ENCODE data around the gene MPPED1.

MPPED1 gene

GRCh38 chr22:43381693-43382092, 30.1 kb upstream of the MPPED1 start:
- Histone ChIP-seq H3K36me3 (ENCODE audit: insufficient read depth, low read length) (no peaks in the 10 kb centered on the region), H2AFZ (ENCODE audit: low read length) (no peak overlapping the region), H3K9me3 (ENCODE audit: insufficient read depth, low read depth, low read length) (no peaks in the 10 kb centered on the region), H3K4me1 (ENCODE audit: insufficient read depth, low read length, poor library complexity, severe bottlenecking) (peaks cover 43% of the 10 kb centered on the region), H3F3A (ENCODE audit: low read depth) (peaks cover 4% of the 10 kb centered on the region), H3K79me2 (ENCODE audit: insufficient read depth, low read length) (no peaks in the 10 kb centered on the region), H4K20me1 (ENCODE audit: insufficient read depth, low read length, poor library complexity, severe bottlenecking) (no peaks in the 10 kb centered on the region), H3K9ac (ENCODE audit: low read depth, low read length, poor library complexity, severe bottlenecking) (peak overlapping the region; percentile 17), H3K4me3 (ENCODE audit: low read length, poor library complexity, severe bottlenecking) (no peak overlapping the region), H3K27me3 (ENCODE audit: insufficient read depth, low read length, poor library complexity, severe bottlenecking) (no peaks in the 10 kb centered on the region), H3K9me2 (replicated peaks; ENCODE audit: low read depth, low read length) (no peaks in the 10 kb centered on the region), H3K4me2 (ENCODE audit: low read depth, low read length, poor library complexity, severe bottlenecking) (no peak overlapping the region)
- TF ChIP-seq, protein P1, sequence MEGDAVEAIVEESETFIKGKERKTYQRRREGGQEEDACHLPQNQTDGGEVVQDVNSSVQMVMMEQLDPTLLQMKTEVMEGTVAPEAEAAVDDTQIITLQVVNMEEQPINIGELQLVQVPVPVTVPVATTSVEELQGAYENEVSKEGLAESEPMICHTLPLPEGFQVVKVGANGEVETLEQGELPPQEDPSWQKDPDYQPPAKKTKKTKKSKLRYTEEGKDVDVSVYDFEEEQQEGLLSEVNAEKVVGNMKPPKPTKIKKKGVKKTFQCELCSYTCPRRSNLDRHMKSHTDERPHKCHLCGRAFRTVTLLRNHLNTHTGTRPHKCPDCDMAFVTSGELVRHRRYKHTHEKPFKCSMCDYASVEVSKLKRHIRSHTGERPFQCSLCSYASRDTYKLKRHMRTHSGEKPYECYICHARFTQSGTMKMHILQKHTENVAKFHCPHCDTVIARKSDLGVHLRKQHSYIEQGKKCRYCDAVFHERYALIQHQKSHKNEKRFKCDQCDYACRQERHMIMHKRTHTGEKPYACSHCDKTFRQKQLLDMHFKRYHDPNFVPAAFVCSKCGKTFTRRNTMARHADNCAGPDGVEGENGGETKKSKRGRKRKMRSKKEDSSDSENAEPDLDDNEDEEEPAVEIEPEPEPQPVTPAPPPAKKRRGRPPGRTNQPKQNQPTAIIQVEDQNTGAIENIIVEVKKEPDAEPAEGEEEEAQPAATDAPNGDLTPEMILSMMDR (conservative IDR thresholded peaks at IDR 0.05; ENCODE audit: low read length) = no peak
- no peak for TF ChIP-seq EZH2phosphoT487 (IDR thresholded peaks at IDR 0.05; ENCODE audit: borderline replicate concordance)

DNA sequence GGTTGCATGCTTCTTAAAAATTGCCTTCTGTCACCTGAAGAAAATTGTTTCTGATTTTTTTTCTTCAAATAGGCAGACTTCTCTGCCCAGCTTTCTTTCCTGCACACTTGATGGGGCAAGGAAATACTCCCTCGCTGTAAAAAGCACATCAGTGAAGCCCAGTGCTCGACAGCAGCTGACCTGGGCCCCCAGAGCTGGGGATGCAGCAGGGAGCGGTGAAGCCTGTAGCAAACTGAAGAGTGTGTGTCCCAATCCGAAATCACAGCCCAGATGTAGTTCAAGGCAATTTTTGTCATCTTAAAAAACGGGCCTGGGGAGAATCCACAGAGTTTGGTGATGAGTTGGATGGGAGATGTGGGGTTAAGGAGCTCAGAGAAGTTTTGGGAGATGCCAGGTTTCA, 27.0 kb upstream of the MPPED1 start:
- Histone ChIP-seq H3K4me3 (ENCODE audit: low read length, poor library complexity, severe bottlenecking) (no peak overlapping the region), H4K20me1 (ENCODE audit: insufficient read depth, low read length, poor library complexity, severe bottlenecking) (no peaks in the 10 kb centered on the region), H3K4me2 (ENCODE audit: low read depth, low read length, poor library complexity, severe bottlenecking) (peak overlapping the region; percentile 28), H2AFZ (ENCODE audit: low read length) (no peak overlapping the region), H3K79me2 (ENCODE audit: insufficient read depth, low read length) (no peaks in the 10 kb centered on the region), H3K9me2 (replicated peaks; ENCODE audit: low read depth, low read length) (no peaks in the 10 kb centered on the region), H3K27me3 (ENCODE audit: insufficient read depth, low read length, poor library complexity, severe bottlenecking) (no peaks in the 10 kb centered on the region), H3F3A (ENCODE audit: low read depth) (no peaks in the 10 kb centered on the region), H3K4me1 (ENCODE audit: insufficient read depth, low read length, poor library complexity, severe bottlenecking) (peaks cover 20% of the 10 kb centered on the region), H3K9me3 (ENCODE audit: insufficient read depth, low read depth, low read length) (no peaks in the 10 kb centered on the region), H3K9ac (ENCODE audit: low read depth, low read length, poor library complexity, severe bottlenecking) (no peak overlapping the region), H3K36me3 (ENCODE audit: insufficient read depth, low read length) (no peaks in the 10 kb centered on the region)
- TF ChIP-seq, protein P1 (conservative IDR thresholded peaks at IDR 0.05; ENCODE audit: low read length) = no peak
- no peak for TF ChIP-seq EZH2phosphoT487 (IDR thresholded peaks at IDR 0.05; ENCODE audit: borderline replicate concordance)

DNA sequence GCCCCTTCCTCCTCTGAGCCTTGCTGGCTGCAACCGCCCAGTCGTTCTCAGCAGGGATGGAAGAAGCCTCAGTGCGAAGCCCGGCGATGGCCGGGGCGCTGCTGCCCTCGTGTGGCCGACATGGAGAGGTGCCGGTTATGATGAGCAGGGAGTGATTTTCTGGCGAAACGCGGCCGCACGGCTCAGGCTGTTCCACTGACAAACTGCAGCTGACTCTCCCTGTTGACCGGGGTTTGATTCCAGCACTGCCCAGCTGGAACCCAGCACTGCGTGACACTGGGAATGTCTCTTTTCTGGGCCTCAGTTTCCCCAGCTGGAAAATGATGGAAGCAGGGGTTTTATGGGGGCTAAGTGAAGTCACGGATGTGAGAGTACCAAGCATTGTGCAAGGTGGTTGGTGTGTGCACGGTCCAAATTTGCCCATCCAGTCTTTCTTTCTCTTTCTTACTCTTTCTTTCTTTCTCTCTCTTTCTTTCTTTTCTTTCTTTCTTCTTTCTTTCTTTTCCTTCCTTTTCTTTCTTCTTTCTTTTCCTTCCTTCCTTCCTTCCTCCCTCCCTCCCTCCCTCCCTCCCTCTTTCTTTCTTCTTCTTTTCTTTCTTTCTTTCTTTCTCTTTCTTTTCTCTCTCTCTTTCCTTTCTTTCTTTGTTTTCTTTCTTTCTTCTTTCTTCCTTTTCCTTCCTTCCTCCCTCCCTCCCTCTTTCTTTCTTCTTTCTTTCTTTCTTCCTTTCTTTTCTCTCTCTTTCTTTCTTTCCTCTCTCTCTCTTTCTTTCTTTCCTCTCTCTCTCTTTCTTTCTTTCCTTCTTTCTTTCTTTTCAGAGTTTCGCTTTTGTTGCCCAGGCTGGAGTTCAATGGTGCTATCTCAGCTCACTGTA, 25.8 kb upstream of the MPPED1 start:
- Histone ChIP-seq H4K20me1 (ENCODE audit: insufficient read depth, low read length, poor library complexity, severe bottlenecking) (no peaks in the 10 kb centered on the region), H3K36me3 (ENCODE audit: insufficient read depth, low read length) (no peaks in the 10 kb centered on the region), H3K9me3 (ENCODE audit: insufficient read depth, low read depth, low read length) (no peaks in the 10 kb centered on the region), H3K9me2 (replicated peaks; ENCODE audit: low read depth, low read length) (no peaks in the 10 kb centered on the region), H3K79me2 (ENCODE audit: insufficient read depth, low read length) (no peaks in the 10 kb centered on the region), H3K9ac (ENCODE audit: low read depth, low read length, poor library complexity, severe bottlenecking) (no peak overlapping the region), H3K27me3 (ENCODE audit: insufficient read depth, low read length, poor library complexity, severe bottlenecking) (no peaks in the 10 kb centered on the region), H3K4me1 (ENCODE audit: insufficient read depth, low read length, poor library complexity, severe bottlenecking) (peaks cover 20% of the 10 kb centered on the region), H3F3A (ENCODE audit: low read depth) (no peaks in the 10 kb centered on the region), H3K4me2 (ENCODE audit: low read depth, low read length, poor library complexity, severe bottlenecking) (peak overlapping the region; percentile 45), H3K4me3 (ENCODE audit: low read length, poor library complexity, severe bottlenecking) (peak overlapping the region; percentile 48), H2AFZ (ENCODE audit: low read length) (peak overlapping the region; percentile 71; the same call in 1 of the 2 replicates)
- TF ChIP-seq, protein P1 (conservative IDR thresholded peaks at IDR 0.05; ENCODE audit: low read length) = peak; percentile 93
- no peak for TF ChIP-seq EZH2phosphoT487 (IDR thresholded peaks at IDR 0.05; ENCODE audit: borderline replicate concordance)

Measured in Loucy (cell line).